ENCODE data around the gene PTPRM.

PTPRM gene

DNA sequence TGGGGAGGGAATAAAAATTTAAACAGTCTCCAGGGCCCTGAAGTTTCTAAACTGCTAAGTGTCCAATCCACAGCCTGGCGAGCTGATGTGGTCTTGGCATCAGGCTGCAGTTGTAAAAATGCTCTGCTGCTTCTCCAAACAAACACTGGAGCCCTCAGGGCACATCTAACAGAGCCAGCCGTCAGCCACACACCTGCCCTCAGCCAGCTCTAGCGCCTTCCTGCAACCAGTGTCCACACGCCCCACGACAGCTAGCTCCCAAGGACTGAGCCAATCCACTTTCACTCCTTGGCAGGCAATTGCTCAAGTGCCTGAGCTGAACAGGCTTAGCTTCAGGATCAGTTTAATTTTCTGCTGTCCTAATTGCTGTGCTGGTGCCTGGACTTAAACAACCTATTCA lies 595.7 kb downstream of the PTPRM start (continued):
- TF ChIP-seq, protein P1, sequence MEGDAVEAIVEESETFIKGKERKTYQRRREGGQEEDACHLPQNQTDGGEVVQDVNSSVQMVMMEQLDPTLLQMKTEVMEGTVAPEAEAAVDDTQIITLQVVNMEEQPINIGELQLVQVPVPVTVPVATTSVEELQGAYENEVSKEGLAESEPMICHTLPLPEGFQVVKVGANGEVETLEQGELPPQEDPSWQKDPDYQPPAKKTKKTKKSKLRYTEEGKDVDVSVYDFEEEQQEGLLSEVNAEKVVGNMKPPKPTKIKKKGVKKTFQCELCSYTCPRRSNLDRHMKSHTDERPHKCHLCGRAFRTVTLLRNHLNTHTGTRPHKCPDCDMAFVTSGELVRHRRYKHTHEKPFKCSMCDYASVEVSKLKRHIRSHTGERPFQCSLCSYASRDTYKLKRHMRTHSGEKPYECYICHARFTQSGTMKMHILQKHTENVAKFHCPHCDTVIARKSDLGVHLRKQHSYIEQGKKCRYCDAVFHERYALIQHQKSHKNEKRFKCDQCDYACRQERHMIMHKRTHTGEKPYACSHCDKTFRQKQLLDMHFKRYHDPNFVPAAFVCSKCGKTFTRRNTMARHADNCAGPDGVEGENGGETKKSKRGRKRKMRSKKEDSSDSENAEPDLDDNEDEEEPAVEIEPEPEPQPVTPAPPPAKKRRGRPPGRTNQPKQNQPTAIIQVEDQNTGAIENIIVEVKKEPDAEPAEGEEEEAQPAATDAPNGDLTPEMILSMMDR (tag by site-specific recombination; IDR thresholded peaks at IDR 0.05): 0 out of 2 replicates have a peak, but pooled peaks have one; percentile 31
- TF ChIP-seq ZFP41 (tag by site-specific recombination; IDR thresholded peaks at IDR 0.05; ENCODE audit: borderline replicate concordance) (no peak), ZBTB8A (tag by site-specific recombination; IDR thresholded peaks at IDR 0.05) (peak; percentile 43; the same call in 1 of the 2 replicates), SP2 (tag by site-specific recombination; IDR thresholded peaks at IDR 0.05) (no peak), ZNF843 (tag by site-specific recombination; IDR thresholded peaks at IDR 0.05) (peak; percentile 71), SCRT2 (tag by site-specific recombination; IDR thresholded peaks at IDR 0.05) (peak; percentile 58), ZNF394 (tag by site-specific recombination; IDR thresholded peaks at IDR 0.05; ENCODE audit: borderline replicate concordance) (no peak), PRDM1 (tag by site-specific recombination; IDR thresholded peaks at IDR 0.05) (no peak)
- TF ChIP-seq, protein P2, sequence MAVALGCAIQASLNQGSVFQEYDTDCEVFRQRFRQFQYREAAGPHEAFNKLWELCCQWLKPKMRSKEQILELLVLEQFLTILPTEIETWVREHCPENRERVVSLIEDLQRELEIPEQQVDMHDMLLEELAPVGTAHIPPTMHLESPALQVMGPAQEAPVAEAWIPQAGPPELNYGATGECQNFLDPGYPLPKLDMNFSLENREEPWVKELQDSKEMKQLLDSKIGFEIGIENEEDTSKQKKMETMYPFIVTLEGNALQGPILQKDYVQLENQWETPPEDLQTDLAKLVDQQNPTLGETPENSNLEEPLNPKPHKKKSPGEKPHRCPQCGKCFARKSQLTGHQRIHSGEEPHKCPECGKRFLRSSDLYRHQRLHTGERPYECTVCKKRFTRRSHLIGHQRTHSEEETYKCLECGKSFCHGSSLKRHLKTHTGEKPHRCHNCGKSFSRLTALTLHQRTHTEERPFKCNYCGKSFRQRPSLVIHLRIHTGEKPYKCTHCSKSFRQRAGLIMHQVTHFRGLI (tag by site-specific recombination; IDR thresholded peaks at IDR 0.05): no peak
- TF ChIP-seq, protein P3, sequence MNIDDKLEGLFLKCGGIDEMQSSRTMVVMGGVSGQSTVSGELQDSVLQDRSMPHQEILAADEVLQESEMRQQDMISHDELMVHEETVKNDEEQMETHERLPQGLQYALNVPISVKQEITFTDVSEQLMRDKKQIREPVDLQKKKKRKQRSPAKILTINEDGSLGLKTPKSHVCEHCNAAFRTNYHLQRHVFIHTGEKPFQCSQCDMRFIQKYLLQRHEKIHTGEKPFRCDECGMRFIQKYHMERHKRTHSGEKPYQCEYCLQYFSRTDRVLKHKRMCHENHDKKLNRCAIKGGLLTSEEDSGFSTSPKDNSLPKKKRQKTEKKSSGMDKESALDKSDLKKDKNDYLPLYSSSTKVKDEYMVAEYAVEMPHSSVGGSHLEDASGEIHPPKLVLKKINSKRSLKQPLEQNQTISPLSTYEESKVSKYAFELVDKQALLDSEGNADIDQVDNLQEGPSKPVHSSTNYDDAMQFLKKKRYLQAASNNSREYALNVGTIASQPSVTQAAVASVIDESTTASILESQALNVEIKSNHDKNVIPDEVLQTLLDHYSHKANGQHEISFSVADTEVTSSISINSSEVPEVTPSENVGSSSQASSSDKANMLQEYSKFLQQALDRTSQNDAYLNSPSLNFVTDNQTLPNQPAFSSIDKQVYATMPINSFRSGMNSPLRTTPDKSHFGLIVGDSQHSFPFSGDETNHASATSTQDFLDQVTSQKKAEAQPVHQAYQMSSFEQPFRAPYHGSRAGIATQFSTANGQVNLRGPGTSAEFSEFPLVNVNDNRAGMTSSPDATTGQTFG (tag by site-specific recombination; IDR thresholded peaks at IDR 0.05; ENCODE audit: borderline replicate concordance): no peak
- TF ChIP-seq, protein P4, sequence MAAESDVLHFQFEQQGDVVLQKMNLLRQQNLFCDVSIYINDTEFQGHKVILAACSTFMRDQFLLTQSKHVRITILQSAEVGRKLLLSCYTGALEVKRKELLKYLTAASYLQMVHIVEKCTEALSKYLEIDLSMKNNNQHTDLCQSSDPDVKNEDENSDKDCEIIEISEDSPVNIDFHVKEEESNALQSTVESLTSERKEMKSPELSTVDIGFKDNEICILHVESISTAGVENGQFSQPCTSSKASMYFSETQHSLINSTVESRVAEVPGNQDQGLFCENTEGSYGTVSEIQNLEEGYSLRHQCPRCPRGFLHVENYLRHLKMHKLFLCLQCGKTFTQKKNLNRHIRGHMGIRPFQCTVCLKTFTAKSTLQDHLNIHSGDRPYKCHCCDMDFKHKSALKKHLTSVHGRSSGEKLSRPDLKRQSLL (tag by site-specific recombination; IDR thresholded peaks at IDR 0.05): peak; percentile 89
- TF ChIP-seq, protein P5, sequence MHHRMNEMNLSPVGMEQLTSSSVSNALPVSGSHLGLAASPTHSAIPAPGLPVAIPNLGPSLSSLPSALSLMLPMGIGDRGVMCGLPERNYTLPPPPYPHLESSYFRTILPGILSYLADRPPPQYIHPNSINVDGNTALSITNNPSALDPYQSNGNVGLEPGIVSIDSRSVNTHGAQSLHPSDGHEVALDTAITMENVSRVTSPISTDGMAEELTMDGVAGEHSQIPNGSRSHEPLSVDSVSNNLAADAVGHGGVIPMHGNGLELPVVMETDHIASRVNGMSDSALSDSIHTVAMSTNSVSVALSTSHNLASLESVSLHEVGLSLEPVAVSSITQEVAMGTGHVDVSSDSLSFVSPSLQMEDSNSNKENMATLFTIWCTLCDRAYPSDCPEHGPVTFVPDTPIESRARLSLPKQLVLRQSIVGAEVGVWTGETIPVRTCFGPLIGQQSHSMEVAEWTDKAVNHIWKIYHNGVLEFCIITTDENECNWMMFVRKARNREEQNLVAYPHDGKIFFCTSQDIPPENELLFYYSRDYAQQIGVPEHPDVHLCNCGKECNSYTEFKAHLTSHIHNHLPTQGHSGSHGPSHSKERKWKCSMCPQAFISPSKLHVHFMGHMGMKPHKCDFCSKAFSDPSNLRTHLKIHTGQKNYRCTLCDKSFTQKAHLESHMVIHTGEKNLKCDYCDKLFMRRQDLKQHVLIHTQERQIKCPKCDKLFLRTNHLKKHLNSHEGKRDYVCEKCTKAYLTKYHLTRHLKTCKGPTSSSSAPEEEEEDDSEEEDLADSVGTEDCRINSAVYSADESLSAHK (tag by site-specific recombination; IDR thresholded peaks at IDR 0.05): peak; percentile 23; the same call in 1 of the 2 replicates

DNA sequence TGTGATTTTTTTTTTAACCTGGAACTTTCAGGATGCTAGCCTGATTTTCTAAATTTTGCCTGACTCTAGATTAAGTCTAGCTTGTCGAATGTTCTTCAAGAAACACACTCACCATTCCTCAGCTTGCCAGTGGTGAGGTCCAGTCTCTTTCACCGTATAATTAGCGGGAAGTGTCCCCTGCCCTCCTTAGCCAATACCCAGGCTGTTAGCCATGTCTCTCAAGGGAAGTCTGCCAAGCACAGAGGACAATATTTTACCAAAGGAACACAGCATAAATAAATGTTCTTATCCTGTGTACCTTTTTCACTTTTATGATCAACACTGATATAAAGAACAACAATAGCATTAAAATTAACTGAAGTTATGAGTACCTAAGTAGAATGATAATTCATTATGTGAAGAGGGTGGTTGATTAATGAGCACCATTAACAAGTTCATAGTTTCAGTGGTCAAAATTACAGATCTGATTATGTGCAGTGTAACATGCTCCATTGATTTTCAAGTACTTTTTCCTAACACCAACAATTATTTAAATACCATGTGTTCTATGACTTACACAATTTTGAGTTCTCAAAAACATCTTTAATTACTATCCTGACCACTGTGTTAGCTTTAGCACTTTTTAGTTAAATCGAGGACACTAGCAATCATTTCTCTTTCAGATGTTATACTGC lies 596.3 kb downstream of the PTPRM start:
- TF ChIP-seq, protein P6, sequence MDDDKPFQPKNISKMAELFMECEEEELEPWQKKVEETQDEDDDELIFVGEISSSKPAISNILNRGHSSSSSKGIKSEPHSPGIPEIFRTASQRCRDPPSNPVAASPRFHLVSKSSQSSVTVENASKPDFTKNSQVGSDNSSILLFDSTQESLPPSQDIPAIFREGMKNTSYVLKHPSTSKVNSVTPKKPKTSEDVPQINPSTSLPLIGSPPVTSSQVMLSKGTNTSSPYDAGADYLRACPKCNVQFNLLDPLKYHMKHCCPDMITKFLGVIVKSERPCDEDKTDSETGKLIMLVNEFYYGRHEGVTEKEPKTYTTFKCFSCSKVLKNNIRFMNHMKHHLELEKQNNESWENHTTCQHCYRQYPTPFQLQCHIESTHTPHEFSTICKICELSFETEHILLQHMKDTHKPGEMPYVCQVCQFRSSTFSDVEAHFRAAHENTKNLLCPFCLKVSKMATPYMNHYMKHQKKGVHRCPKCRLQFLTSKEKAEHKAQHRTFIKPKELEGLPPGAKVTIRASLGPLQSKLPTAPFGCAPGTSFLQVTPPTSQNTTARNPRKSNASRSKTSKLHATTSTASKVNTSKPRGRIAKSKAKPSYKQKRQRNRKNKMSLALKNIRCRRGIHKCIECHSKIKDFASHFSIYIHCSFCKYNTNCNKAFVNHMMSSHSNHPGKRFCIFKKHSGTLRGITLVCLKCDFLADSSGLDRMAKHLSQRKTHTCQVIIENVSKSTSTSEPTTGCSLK (tag by site-specific recombination; IDR thresholded peaks at IDR 0.05): no peak
- ChIA-PET CTCF (interaction anchor here (0.5 to 1.1 kb wide), 4 partner anchors 11 to 373 kb away, joined by 3 to 6 read pairs (median 4); no protein-coding TSS in a partner anchor), POLR2A (no interaction called here)
- H3K27ac ChIP-seq (ENCODE audit: extremely low read depth, low read depth, low read length): no peak overlapping the region
- H3K4me3 ChIP-seq (ENCODE audit: low read depth, low read length): no peak overlapping the region
- H3K36me3 ChIP-seq (ENCODE audit: control insufficient read depth in 2 of 2, insufficient read depth in 1 of 2, low read length in 2 of 2): no peaks in the 10 kb centered on the region
- H3K4me1 ChIP-seq (ENCODE audit: control insufficient read depth, insufficient read depth, low read length): peaks cover 7% of the 10 kb centered on the region
- H3K9me3 ChIP-seq (ENCODE audit: control insufficient read depth, insufficient read depth, low read depth, low read length): no peaks in the 10 kb centered on the region

Data from HEK293 (cell line).